GM12878 (cell line): ENCODE data around the gene ISG15. TPM values are rescaled to one million over a fixed set of nuclear protein-coding genes. Genes with fewer than 3 reads are reported as not detected.

Source experiments
- ATAC-seq: fragments of 200-7000 bp; cut with Tn5 transposase; 3 replicates; pipeline ENCODE4 v1.9.1; 2020; ENCODE audit warnings: mild to moderate bottlenecking, moderate library complexity
- BruUV-seq: library from RNA; stranded (reverse); fragments of 400-500 nt; replicated peaks from 2 replicates; lab custom pipeline; 2021; lab: Mats Ljungman, UMichigan
- CTCF ChIA-PET: fragments of 300-600 bp; sonication (Branson Sonifier 250); formaldehyde crosslinking; extraction: SDS; loops from one replicate; lab custom pipeline; 2021; ENCODE audit warnings: inconsistent platforms; lab: Yijun Ruan, JAX
- POLR2A ChIA-PET: fragments of 350-600 bp; formaldehyde crosslinking; extraction: SDS; loops from one replicate; lab custom pipeline; 2021; ENCODE audit warnings: inconsistent platforms; lab: Charles Lee
- RAD21 ChIA-PET: fragments of 300-600 bp; sonication (Branson Sonifier 250); formaldehyde crosslinking; loops from one replicate; lab custom pipeline; 2023; ENCODE audit warnings: antibody characterized with exemption; ENCODE audit not compliant: unreplicated experiment; lab: Charles Lee
- SMC1A ChIA-PET: fragments of 300-600 bp; sonication (Branson Sonifier 250); formaldehyde crosslinking; loops from one replicate; lab custom pipeline; 2023; ENCODE audit not compliant: unreplicated experiment, uncharacterized antibody; lab: Charles Lee
- DNase-seq: peaks from one replicate; pipeline ENCODE4 v3.0.0-alpha.2; 2011; ENCODE audit warnings: low read depth, low spot score
- FAIRE-seq: peaks from 3 replicates; lab custom pipeline; 2011; peaks lifted over from hg19 to GRCh38; lab: Jason Lieb, UNC
- H2AFZ ChIP-seq: 2 replicates; pipeline ENCODE4 v1.6.0; 2011; ENCODE audit warnings: low read depth, low read length, control low read depth; ENCODE audit not compliant: control insufficient read depth
- H3K27ac ChIP-seq: 2 replicates; pipeline ENCODE4 v1.5.1; 2011; ENCODE audit warnings: control low read depth; ENCODE audit not compliant: control insufficient read depth, insufficient read depth
- H3K27me3 ChIP-seq, 2 experiments: replicated peaks in 1 of 2; 2 replicates each; pipeline versions ENCODE4 v1.6.0 to v1.6.1; 2011; ENCODE audit warnings: low read length in 1 of 2; ENCODE audit not compliant: control insufficient read depth in 2 of 2, insufficient read depth in 2 of 2
- H3K36me3 ChIP-seq, 2 experiments: 2 replicates each; pipeline ENCODE4 v1.5.1; 2011; ENCODE audit warnings: low read length in 1 of 2; ENCODE audit not compliant: control insufficient read depth in 2 of 2, insufficient read depth in 2 of 2
- H3K4me1 ChIP-seq: 2 replicates; pipeline ENCODE4 v1.6.1; 2011; ENCODE audit warnings: mild to moderate bottlenecking, low read length, moderate library complexity, mixed read lengths; ENCODE audit not compliant: control insufficient read depth, insufficient read depth
- H3K4me2 ChIP-seq: 2 replicates; pipeline ENCODE4 v1.6.0; 2011; ENCODE audit warnings: control low read depth; ENCODE audit not compliant: control insufficient read depth, insufficient read depth
- H3K4me3 ChIP-seq: fragments of 200-600 bp; sonication (generic); 2 replicates; pipeline ENCODE4 v1.5.1; 2016
- H3K79me2 ChIP-seq: 2 replicates; pipeline ENCODE4 v1.6.0; 2011; ENCODE audit warnings: low read length; ENCODE audit not compliant: control insufficient read depth, insufficient read depth
- H3K9ac ChIP-seq: 2 replicates; pipeline ENCODE4 v1.8.0; 2011; ENCODE audit warnings: low read length, control low read depth, mixed read lengths; ENCODE audit not compliant: control insufficient read depth, insufficient read depth
- H3K9me3 ChIP-seq: replicated peaks from 3 replicates; pipeline ENCODE4 v1.5.1; 2011; ENCODE audit warnings: mild to moderate bottlenecking, low read length; ENCODE audit not compliant: control insufficient read depth, insufficient read depth
- H4K20me1 ChIP-seq: 2 replicates; pipeline ENCODE4 v1.6.0; 2011; ENCODE audit not compliant: control insufficient read depth, insufficient read depth
- BACH1 ChIP-seq: fragments of 450-650 bp; IDR thresholded peaks from 2 replicates; pipeline ENCODE4 v1.6.1; 2017; ENCODE audit warnings: mild to moderate bottlenecking, borderline replicate concordance
- DPF2 ChIP-seq: fragments of 450-650 bp; IDR thresholded peaks from 2 replicates; pipeline ENCODE4 v1.6.1; 2017; ENCODE audit warnings: mild to moderate bottlenecking
- EGR1 ChIP-seq, 2 experiments: IDR thresholded peaks; 1 replicate in 1 of 2; 2 replicates in 1 of 2; pipeline ENCODE4 v1.6.1; 2011 to 2012; ENCODE audit warnings: low read depth in 2 of 2, low read length in 2 of 2, borderline replicate concordance in 1 of 2, mild to moderate bottlenecking in 1 of 2, moderate library complexity in 1 of 2
- NFIC ChIP-seq: IDR thresholded peaks from 2 replicates; pipeline ENCODE4 v1.6.1; 2012; ENCODE audit warnings: low read depth, mild to moderate bottlenecking, inconsistent platforms, low read length, moderate library complexity
- NFYA ChIP-seq: IDR thresholded peaks from 2 replicates; pipeline ENCODE4 v1.6.1; 2011; ENCODE audit warnings: low read depth, mild to moderate bottlenecking, low read length, improper control_type of control experiment, borderline replicate concordance
- WGBS: methylation state at CpG from one replicate; pipeline ENCODE4 v1.1.6; 2016; ENCODE audit warnings: low lambda C conversion rate; ENCODE audit not compliant: insufficient replicate concordance, insufficient coverage; ENCODE audit errors: missing lambda C conversion rate; 5-methylcytosine and 5-hydroxymethylcytosine counted together
- in situ Hi-C: fragments of 300-500 bp; cut with MboI; formaldehyde crosslinking; loops from 9 replicates; pipeline ENCODE4 v1.14.3; 2018; ENCODE audit warnings: mixed read lengths
- intact Hi-C: fragments of 100-400 bp; cut with micrococcal nuclease; formaldehyde crosslinking; loops from one replicate; pipeline ENCODE4 v1.14.2; 2022; ENCODE audit not compliant: unreplicated experiment
- polyA plus RNA-seq, 11 experiments: library from polyadenylated mRNA; depleted of rRNA in 4 of 11; unstranded in 6 of 11; stranded (reverse) in 5 of 11; fragments of >200 nt; fragmentation: Nextera tagmentation in 4 of 11; fragmentation: Illumina TruSeq in 1 of 11; extraction: Ambion mirVana in 4 of 11; extraction: Trizol in 1 of 11; gene quantifications; 1 replicate in 1 of 11; 2 replicates in 10 of 11; pipeline versions ENCODE4 v1.2.1 to v1.2.3, GENCODE V29; 2011 to 2016; ENCODE audit warnings: inconsistent platforms in 2 of 11, missing spikeins in 2 of 11, low read depth in 1 of 11
- total RNA-seq, 4 experiments: library from RNA; depleted of rRNA in 3 of 4; stranded (reverse); fragments of >200 nt in 3 of 4; fragmentation: Illumina TruSeq in 1 of 4; extraction: Trizol in 1 of 4; gene quantifications; 2 replicates each; pipeline versions ENCODE4 v1.2.1 to v1.2.3, GENCODE V29; 2013 to 2021
- TF ChIP-seq, protein P1 (sequence below): fragments of 450-650 bp; IDR thresholded peaks from 2 replicates; pipeline ENCODE4 v1.6.1; 2017; ENCODE audit warnings: mild to moderate bottlenecking, moderate library complexity

The ISG15 gene
- total and polyA plus RNA-seq, 10 of the 15 experiments (the other 5 are each of a cell fraction or from before 2014, with no cell fraction given) = 7.8 to 384 (median 274) TPM

DNA sequence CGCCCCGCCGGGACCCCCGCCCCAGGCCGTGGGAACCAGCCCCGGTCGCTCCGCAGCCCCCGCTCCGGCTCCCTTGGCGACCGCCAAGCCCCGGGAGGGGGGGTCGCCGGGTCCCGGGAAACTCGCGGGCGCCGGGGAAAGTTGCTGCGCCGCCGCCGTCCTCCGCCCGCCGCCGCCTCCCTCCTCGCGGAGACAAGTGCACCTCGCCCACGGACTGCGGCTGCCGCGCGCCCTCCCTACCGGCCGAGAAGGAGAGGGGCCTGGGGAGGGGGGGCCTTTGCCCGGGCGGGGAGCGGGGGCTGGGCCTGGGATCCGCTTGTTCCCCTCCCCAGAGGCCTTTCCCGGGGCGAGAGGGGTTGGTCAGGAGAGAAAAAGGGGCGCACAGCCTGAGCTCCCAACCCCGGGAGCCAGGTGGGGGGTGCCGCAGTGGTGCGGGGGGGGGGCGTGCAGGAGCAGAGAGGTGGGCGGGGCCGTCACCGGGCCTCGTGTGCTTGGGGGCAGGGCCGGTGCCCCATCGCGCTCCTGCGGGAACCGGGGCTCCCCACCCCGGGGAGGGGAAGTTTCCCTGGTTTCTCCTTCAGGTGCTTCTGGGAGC is 7.2 kb downstream of the ISG15 start:
- ChIA-PET CTCF (interaction anchor here (1.0 to 2.4 kb wide), 3 partner anchors 12 to 37 kb away, joined by 3 to 17 read pairs (median 9); no protein-coding TSS in a partner anchor), RAD21 (interaction anchor here (0.9 to 1.5 kb wide), 4 partner anchors 11 to 44 kb away, joined by 3 to 10 read pairs (median 5); no protein-coding TSS in a partner anchor), POLR2A (interaction anchor here (1.2 kb wide), 1 partner anchor 16 kb away, joined by 3 read pairs; no protein-coding TSS in a partner anchor), SMC1A (no interaction called here)
- no peak for DNase-seq
- H3K79me2 ChIP-seq = peaks cover 2% of the 10 kb centered on the region
- in situ Hi-C loops = loop anchor here (5.0 kb wide), 1 partner anchor 42 kb away; no protein-coding TSS in a partner anchor
- H3K4me1 ChIP-seq = peaks cover 7% of the 10 kb centered on the region
- H3K4me2 ChIP-seq = peak overlapping the region; percentile 77
- no peak overlapping the region for H2AFZ ChIP-seq
- peak overlapping the region; percentile 70 for H3K4me3 ChIP-seq
- FAIRE-seq = no peak
- H3K27me3 ChIP-seq = no peaks in the 10 kb centered on the region
- H4K20me1 ChIP-seq = no peaks in the 10 kb centered on the region
- TF ChIP-seq DPF2 (peak; percentile 45; the same call in 1 of the 2 replicates), BACH1 (0 out of 2 replicates have a peak, but pooled peaks have one; percentile 7), EGR1 (IDR thresholded peaks at IDR 0.05; ENCODE audit: borderline replicate concordance in 1 of 2, low read depth in 2 of 2, low read length in 2 of 2) (peak in 1 of 2 experiments; percentile 61; a peak in 1 of 3 replicates), NFYA (no peak), NFIC (no peak)
- TF ChIP-seq, protein P1, sequence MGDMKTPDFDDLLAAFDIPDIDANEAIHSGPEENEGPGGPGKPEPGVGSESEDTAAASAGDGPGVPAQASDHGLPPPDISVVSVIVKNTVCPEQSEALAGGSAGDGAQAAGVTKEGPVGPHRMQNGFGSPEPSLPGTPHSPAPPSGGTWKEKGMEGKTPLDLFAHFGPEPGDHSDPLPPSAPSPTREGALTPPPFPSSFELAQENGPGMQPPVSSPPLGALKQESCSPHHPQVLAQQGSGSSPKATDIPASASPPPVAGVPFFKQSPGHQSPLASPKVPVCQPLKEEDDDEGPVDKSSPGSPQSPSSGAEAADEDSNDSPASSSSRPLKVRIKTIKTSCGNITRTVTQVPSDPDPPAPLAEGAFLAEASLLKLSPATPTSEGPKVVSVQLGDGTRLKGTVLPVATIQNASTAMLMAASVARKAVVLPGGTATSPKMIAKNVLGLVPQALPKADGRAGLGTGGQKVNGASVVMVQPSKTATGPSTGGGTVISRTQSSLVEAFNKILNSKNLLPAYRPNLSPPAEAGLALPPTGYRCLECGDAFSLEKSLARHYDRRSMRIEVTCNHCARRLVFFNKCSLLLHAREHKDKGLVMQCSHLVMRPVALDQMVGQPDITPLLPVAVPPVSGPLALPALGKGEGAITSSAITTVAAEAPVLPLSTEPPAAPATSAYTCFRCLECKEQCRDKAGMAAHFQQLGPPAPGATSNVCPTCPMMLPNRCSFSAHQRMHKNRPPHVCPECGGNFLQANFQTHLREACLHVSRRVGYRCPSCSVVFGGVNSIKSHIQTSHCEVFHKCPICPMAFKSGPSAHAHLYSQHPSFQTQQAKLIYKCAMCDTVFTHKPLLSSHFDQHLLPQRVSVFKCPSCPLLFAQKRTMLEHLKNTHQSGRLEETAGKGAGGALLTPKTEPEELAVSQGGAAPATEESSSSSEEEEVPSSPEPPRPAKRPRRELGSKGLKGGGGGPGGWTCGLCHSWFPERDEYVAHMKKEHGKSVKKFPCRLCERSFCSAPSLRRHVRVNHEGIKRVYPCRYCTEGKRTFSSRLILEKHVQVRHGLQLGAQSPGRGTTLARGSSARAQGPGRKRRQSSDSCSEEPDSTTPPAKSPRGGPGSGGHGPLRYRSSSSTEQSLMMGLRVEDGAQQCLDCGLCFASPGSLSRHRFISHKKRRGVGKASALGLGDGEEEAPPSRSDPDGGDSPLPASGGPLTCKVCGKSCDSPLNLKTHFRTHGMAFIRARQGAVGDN = 0 out of 2 replicates have a peak, but pooled peaks have one; percentile 4
- H3K36me3 ChIP-seq = no peaks in the 10 kb centered on the region
- H3K27ac ChIP-seq = no peak overlapping the region; the same call in 1 of the 2 replicates
- ATAC-seq = peak; percentile 45
- H3K9ac ChIP-seq = peak overlapping the region; percentile 60; the same call in 1 of the 2 replicates
- H3K9me3 ChIP-seq = no peaks in the 10 kb centered on the region
- intact Hi-C loops = no loop called here
- under 1% methylated on average over 19 of the region's 59 CpGs for WGBS
- BruUV-seq = no TSS peak
